IPS-11a (cell line): ENCODE results near the gene ZNF655.

ENCODE experiments used
- H3K4me3 ChIP-seq: one replicate; pipeline ENCODE4 v1.5.1; 2013; ENCODE audit warnings: low read depth, low read length, control low read depth

Gene ZNF655

DNA sequence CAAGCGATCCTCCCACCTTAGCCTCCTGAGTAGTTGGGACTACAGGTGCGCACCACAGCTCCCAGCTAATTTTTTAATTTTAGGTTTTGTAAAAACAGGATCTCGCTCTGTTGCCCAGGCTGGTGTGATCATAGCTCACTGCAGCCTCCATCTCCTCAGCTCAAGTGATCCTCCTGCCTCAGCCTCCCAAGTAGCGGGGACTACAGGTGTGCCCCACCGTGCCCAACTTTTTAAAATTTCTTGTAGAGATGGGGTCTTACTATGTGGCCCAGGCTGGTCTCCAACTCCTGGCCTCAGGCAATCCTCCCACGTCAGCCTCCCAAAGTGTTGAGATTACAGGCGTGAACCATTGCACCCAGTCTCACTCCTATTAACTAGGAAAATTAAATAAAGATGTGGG is 47.1 kb downstream of the ZNF655 start:
- no peak overlapping the region for H3K4me3 ChIP-seq

DNA sequence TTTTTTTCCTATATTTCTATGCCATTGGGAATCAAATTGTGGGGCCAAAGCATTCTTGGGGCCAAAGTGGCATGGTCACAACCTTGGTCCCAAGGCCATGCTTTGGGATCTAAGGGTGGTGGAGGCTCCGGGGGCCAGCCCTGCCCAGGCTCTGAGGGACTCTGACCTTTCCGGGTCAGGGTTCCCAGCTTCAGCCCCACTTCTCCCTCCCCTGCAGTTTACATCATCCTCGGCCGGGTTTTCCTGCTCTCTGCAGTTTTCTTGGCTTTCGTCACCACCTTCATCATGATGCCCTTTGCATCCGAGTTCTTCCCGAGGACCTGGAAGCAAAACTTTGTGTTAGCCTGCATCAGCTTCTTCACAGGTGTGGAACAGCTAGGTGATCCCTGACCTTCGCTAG is 48.1 kb downstream of the ZNF655 start:
- H3K4me3 ChIP-seq = no peak overlapping the region

DNA sequence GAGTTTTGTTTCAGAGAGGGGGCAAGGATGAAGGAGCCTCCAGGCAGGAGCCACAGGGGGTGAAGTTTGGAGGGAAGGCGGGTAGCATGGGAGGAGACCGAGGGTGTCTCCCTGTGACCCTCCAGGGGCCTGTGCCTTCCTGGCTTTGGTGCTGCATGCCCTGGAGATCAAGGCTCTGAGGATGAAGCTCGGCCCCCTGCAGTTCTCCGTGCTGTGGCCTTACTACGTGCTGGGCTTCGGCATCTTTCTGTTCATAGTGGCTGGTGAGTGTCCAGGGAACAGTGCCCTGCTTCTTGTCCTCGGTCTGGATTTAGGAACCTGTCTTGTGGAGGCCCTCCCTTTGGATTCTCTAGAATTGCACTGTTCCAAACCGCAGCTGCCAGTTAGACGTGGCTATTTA is 49.1 kb downstream of the ZNF655 start:
- H3K4me3 ChIP-seq = no peak overlapping the region

DNA sequence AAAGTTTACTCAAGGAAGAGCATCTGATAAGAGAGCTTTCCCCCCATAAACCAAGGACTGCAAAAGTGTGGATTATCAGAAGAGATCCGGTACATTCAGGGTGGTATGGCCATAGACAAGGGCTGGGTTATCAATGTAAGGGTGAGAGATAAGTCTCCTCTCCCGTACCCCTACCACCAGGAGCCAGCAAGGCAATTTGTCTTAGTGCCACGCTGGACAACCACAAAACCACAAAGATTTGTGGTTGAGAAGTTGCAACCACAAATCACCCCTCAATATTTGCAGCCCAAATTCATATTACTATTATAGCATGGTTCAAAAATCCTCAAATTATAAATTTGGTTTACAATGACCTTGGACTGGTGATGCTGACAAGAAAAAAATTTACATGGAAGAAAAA is 56.1 kb downstream of the ZNF655 start:
- H3K4me3 ChIP-seq = no peak overlapping the region

DNA sequence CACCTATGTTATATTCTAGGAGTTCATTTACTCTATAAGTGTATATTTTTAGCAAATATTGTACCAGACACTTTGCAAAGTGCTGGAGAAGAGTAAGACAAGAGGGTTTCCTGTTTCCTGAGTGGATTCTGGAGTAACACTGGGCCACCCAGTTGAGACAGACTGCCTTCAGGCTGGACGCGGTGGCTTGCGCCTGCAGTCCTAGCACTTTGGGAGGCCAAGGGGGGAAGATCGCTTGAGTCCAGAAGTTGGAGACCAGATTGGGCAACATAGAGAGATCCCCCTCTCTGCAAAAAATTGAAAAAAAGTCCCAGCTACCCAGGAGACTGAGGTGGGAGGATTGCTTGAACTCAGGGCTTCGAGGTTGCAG is 57.5 kb downstream of the ZNF655 start:
- peak overlapping the region; percentile 84 for H3K4me3 ChIP-seq

DNA sequence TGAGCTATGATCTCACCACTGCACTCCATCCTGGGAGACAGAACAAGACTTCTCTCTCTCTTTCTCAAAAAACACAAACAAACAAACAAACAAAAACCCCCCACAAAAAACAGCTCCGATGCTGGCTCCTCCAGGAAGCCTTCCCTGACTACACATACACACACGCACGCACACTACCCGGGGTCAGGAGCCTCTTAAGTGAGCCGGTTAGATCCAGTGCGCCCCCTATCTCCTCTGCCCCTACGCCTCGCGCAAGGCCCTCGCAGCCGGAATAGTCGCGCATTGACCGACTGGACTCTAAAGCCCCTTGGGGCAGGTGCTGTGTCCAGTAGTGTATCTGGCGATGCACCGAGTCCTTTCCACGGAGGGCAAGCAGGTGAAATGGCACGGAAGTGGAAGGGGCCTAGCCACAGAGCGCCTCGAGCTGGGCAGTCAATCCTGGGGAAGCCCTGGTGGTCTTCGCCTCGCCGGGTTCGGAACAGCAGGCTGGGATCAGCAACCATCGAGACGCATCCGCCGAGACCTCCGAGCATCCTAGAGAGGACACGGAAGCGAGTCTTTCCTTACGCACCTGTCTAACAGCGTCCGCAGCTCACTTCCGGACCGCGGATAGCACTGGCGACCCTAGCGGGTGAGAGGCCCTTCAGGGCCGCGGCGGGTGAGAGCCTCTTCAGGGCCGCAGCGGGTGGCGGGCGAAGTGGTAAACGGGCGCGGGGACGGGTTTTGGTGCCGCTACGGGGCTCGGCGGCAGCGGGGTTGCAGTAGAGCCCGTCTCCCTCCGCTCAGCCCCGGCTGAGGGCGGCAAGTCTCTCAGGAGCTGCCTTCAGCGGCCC is 58.1 kb downstream of the ZNF655 start, which contains the start of gene ZSCAN25:
Gene ZSCAN25, plus strand, starts transcription at position 588 of the 833 bp plus-strand sequence. CDS start 2,661 bp downstream, outside the sequence.
- peak within 1 kb of the TSS; percentile 84 for H3K4me3 ChIP-seq

DNA sequence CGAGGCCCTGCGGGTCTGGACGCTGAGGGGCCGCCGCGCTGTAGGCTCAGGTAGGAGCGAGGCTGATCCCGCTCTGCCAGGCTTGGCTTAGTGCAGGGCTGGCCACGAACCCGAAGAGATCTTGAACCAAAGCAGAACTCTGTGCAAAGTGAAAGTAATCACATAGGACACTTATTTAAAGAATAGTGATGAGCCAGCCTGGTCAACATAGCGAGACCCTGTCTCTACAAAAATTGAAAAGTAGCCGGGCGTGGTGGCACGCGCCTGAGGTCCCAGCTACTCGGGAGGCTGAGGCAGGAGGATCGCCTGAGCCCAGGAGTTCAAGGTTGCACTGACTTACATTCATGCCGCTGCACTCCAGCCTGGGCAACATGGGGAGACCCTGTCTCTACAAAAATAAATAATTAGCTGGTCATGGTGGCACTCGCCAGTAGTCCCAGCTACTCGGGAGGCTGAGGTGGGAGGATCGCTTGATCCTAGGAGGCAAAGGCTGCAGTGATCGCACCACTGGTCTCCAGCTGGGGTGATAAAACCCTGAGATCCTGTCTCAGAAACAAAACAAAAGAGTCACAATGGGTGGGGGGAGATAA is 58.8 kb downstream of the ZNF655 start:
- peak overlapping the region; percentile 84 for H3K4me3 ChIP-seq

DNA sequence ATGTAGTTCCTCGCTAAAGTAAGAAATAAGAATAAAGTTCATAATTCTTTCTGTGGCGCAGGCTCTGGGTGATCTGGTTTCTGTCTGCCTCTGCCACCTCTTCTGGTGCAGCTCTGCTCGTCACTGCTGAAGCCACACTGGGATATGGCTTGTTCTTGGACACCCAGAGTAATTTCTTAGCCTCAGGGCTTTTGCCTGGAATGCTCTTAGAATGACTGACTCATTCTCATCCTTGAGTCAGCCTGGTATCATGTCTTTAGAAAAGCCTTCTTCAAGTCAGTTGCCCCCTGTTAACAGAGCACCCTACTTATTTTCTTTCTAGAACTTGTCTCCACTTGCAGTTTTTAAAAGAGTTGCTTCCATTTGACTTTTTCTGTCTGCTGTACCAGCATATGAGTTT is 60.3 kb downstream of the ZNF655 start:
- no peak overlapping the region for H3K4me3 ChIP-seq

DNA sequence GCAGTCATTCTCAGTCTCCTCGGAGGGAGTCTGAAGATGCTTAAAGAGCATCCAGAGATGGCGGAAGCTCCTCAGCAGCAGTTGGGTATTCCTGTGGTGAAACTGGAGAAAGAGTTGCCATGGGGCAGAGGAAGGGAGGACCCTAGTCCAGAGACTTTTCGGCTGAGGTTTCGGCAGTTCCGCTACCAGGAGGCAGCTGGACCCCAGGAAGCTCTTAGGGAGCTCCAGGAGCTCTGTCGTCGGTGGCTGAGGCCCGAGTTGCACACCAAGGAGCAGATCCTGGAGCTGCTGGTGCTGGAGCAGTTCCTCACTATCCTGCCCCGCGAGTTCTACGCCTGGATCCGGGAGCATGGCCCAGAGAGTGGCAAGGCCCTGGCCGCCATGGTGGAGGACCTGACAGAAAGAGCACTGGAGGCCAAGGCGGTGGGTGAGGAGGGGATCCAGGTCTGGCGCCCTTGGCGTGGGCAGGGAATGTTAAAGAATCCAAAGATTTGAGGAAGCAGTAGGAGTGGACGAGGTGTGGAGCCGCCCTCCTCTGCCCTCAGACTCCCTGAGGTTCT is 61.2 kb downstream of the ZNF655 start:
- H3K4me3 ChIP-seq = no peak overlapping the region

DNA sequence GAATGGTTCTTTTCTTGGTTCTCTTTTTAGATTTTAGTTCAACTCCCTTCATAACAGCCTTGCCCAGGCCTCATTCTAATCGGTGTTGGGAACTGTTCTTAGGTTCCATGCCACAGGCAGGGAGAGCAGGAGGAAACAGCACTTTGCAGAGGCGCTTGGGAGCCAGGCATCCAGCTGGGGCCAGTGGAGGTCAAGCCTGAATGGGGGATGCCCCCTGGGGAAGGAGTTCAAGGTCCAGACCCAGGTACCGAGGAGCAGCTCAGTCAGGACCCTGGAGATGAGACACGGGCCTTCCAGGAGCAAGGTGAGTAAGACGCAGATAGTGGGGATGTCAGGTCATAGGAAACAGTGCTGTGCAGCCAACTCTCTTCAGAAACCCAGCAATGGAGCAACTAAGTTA is 62.8 kb downstream of the ZNF655 start:
- H3K4me3 ChIP-seq = no peak overlapping the region

DNA sequence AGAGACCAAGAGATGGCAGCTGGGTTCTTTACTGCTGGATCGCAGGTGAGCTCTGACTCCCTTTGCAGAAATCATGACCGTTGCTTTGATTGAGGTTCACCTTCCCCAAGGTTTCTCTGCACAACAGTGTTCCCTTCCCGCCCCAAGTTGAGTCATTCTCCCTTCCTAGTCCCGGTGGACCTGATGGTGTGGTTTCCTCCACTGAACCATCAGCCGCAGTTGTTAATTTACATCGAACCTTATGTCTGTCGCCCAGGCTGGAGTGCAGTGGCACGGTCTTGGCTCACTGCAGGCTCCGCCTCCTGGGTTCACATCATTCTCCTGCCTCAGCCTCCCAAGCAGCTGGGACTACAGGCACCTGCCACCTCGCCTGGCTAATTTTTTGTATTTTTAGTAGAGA is 64.2 kb downstream of the ZNF655 start:
- no peak overlapping the region for H3K4me3 ChIP-seq

DNA sequence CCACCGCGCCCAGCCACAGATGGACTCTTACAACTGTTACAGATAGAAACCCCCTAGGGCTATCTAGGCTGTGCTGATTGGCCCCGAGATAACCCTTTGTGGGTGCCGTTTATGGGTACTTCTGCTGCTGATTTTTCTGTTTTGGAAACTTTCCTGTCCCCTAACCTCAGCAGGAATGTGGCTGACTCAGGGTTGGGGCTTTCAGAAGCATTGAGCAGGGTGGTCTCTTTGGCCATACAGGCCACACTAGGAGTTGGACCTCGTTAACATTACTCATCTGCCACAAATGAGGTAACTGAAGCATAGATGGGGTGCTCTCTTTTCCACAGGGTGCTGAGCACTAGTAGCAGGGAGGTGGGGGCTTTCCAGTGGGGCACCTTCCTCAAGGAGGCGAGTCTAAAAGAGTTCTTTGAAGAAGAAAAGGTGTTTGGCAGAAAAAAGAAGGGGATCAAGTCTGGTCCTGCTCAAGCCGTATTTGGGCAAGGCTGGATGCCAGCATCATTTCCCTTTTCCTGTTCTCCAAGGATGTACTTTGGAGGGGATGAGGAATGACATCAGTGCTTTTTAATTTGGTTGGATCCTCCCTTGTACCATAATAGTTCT is 64.8 kb downstream of the ZNF655 start:
- no peak overlapping the region for H3K4me3 ChIP-seq

DNA sequence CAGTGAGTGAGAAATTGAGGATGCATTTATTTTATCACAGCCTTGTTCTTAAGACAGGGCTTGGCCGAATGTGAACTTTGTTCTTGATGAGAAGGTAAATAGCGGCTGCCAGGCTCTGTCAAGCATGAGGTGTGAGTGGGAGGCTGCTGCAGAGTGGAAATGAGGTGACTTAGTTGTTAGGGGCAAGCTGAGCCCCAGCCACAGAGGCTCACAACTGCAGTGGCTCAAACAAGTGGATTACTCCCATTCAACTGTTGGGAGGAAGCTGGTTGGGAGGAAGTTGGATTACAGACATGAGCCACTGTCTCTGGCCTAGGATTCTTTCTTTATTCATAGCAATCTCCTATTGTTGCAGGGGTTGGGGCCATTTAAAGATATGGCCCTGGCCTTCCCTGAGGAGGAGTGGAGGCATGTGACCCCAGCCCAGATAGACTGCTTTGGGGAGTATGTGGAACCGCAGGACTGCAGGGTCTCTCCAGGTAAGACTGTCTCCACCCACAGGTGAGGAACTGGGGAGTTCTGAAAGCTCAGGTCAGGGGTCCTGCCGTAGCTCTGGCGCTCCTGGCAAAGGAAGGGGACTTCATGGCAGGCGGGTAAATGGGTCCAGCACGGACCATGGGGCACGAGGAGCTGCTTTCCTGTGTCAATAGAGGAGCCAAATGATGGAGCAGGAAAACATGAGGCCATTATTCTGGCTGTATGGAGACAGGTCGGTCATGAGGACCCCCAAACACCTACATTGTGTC is 65.4 kb downstream of the ZNF655 start:
- no peak overlapping the region for H3K4me3 ChIP-seq

DNA sequence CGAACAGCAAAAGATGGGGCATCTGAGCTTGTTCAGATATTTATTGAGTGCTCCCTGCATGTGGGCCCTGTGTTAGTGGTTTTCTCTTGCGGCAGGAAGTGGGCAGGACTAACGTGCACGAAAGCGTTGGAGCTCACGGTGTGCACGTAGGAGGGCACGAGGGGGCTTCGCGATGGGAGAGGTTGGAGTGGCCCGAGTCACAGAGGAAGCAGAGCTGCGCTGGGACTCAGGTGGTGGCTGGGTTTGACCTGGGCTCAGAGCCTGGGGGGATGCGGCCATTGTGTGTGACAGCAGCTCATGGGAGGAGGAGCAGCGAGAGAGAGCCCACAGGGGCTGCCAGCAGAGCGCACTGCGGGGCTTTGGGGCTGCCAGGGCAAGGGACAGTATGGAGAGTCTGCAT is 66.0 kb downstream of the ZNF655 start:
- no peak overlapping the region for H3K4me3 ChIP-seq

DNA sequence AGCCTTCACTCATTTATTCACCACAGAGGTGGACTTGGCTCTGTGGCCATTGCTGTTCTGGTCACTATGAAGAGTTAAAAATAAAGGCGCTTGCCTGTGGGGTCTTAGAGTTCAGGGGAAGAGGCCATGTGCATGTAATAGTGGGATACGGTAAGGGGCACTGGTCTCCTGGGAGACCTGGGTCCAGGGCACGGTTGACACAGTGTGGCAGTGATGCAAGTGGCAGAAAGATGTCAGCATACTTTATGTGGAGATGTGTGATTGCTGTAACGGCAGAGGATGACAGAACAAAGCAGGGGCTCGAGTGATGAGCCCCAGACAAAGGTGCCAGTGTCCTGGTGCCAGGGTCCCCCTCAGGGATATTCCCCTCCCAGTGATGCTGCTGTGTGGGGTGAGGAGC is 66.9 kb downstream of the ZNF655 start:
- no peak overlapping the region for H3K4me3 ChIP-seq

DNA sequence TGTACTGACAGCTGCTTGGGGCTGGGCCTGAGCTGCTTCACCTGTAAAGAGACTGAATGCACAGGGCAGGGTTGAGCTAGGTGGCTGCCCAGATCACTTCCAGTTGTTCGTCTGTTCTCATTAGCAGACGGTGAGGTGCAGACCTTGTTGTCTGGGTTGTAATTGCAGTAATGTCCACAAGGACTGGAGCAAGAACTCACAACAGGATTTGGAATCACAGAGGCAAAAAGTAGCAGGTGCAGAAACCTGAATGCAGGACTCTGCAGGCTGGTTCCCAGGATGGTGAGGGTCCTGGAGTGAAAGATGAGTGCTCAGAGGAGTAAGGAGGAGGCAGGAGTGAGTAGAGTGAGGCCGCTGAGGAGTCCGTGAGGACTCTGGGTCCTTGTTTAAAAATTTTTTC is 67.5 kb downstream of the ZNF655 start:
- H3K4me3 ChIP-seq = no peak overlapping the region
